GM19043 (cell line): ENCODE data around the gene RIBC2.
"Not testable (repeated sequence)": the region's sequence is repeated elsewhere in the genome, so short reads cannot be mapped to it uniquely, and the experiment has no call there.

ENCODE experiments used
- ATAC-seq: cut with Tn5 transposase; IDR thresholded peaks from one replicate; pipeline ENCODE4 v1.9.1; 2021; ENCODE audit warnings: low read depth; ENCODE audit not compliant: unreplicated experiment

Gene RIBC2

GRCh38 chr22:45446216-45446615 lies 32.7 kb downstream of the RIBC2 start:
- ATAC-seq: no peak

GRCh38 chr22:45447596-45447995 lies 34.1 kb downstream of the RIBC2 start:
- ATAC-seq: not testable (repeated sequence)

GRCh38 chr22:45448431-45448830 lies 34.9 kb downstream of the RIBC2 start:
- no peak for ATAC-seq

GRCh38 chr22:45449442-45449841 lies 35.9 kb downstream of the RIBC2 start:
- ATAC-seq: not testable (repeated sequence)

GRCh38 chr22:45450101-45450785 lies 36.8 kb downstream of the RIBC2 start:
- no peak for ATAC-seq

GRCh38 chr22:45450921-45451651 lies 37.6 kb downstream of the RIBC2 start:
- no peak for ATAC-seq

- ATAC-seq: no peak
Observed at GRCh38 chr22:45451972-45452371, 38.5 kb downstream of the RIBC2 start.

GRCh38 chr22:45452565-45453379 lies 39.3 kb downstream of the RIBC2 start:
- ATAC-seq: no peak

GRCh38 chr22:45453764-45454163 lies 40.3 kb downstream of the RIBC2 start:
- ATAC-seq: no peak

GRCh38 chr22:45454275-45454674 lies 40.8 kb downstream of the RIBC2 start:
- ATAC-seq: no peak

GRCh38 chr22:45455212-45455611 lies 41.7 kb downstream of the RIBC2 start:
- ATAC-seq: no peak

- no peak for ATAC-seq
Observed at GRCh38 chr22:45455621-45456020, 42.1 kb downstream of the RIBC2 start.

GRCh38 chr22:45456811-45457210 lies 43.3 kb downstream of the RIBC2 start:
- ATAC-seq: no peak

GRCh38 chr22:45458532-45458931 lies 45.0 kb downstream of the RIBC2 start:
- ATAC-seq: no peak

GRCh38 chr22:45459235-45459634 lies 45.7 kb downstream of the RIBC2 start:
- ATAC-seq: no peak

- no peak for ATAC-seq
Observed at GRCh38 chr22:45460288-45461109, 47.0 kb downstream of the RIBC2 start.

GRCh38 chr22:45462034-45462655 lies 48.7 kb downstream of the RIBC2 start:
- no peak for ATAC-seq

GRCh38 chr22:45463691-45464090 lies 50.2 kb downstream of the RIBC2 start:
- ATAC-seq: not testable (repeated sequence)

- no peak for ATAC-seq
Observed at GRCh38 chr22:45465633-45466032, 52.1 kb downstream of the RIBC2 start.

- ATAC-seq: no peak
Observed at GRCh38 chr22:45468872-45469271, 55.4 kb downstream of the RIBC2 start.
